GM19025 (cell line): ENCODE measurements around the gene LMNTD1.
"Not testable (repeated sequence)": the region's sequence is repeated elsewhere in the genome, so short reads cannot be mapped to it uniquely, and the experiment has no call there.

ENCODE experiments used
- ATAC-seq: cut with Tn5 transposase; IDR thresholded peaks from one replicate; pipeline ENCODE4 v1.9.1; 2021; ENCODE audit warnings: mild to moderate bottlenecking, low read depth, moderate library complexity; ENCODE audit not compliant: unreplicated experiment

LMNTD1 gene

DNA sequence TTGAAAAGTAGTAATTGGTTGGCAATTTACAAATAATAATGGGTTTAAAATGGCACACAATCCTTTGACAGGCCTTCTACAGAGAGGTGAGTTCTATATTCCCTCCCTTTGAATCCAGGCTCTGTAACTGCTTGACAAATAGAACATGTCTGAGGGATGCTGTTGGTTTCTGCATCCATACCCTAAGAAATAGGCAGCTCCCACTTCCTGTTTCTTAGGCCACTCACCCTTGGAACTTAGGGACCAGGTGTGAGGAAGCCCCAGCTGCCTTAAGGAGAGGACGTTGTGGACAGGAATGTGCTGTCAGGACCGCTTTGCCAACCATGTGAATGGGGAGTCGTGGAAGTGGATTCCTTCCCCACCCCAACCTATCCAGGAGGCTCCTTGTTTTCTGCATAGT, 59.4 kb downstream of the LMNTD1 start:
- no peak for ATAC-seq

DNA sequence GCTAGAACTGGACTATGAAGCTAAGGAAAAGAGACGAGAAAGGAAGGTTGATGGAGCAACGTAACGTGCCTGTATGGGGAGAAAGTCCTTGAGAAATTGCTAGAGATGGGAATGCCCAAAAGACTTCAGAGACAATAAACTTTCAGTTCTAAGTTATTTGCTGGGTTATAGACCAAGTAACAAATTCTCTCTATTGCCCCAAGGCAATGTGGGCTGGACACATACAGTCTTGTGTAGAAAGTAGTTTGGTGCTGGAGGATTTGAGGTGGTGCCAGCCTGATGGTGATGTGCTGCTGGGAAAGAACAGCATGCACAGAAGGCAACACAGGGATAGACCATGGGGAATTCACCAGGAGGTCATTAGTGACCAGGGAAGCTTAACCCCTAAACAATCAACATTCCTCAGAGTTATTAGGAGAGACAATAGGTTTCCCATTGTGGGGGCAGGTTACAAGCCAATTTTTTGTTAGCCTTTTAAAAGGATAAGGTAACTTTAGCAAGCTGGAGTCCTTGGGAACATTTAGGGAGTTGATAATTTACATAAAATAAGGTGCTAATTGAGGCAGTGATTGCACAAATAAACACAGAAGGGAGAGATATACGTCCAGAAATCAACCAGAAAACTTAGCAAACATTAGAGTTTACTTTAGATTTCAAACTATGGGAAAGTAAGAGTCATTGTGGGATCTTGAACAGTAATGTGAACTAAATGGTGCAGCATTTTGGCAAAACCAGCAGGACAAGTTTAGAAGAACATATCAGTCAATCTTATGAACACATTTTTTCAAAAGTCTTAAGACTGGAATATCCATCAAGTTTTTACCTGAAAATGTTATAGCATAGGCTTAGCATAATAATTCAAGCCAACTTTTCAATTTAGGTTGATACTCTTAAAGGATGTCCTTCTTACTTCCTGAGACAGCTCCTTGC, 61.4 kb downstream of the LMNTD1 start:
- ATAC-seq, result no peak

DNA sequence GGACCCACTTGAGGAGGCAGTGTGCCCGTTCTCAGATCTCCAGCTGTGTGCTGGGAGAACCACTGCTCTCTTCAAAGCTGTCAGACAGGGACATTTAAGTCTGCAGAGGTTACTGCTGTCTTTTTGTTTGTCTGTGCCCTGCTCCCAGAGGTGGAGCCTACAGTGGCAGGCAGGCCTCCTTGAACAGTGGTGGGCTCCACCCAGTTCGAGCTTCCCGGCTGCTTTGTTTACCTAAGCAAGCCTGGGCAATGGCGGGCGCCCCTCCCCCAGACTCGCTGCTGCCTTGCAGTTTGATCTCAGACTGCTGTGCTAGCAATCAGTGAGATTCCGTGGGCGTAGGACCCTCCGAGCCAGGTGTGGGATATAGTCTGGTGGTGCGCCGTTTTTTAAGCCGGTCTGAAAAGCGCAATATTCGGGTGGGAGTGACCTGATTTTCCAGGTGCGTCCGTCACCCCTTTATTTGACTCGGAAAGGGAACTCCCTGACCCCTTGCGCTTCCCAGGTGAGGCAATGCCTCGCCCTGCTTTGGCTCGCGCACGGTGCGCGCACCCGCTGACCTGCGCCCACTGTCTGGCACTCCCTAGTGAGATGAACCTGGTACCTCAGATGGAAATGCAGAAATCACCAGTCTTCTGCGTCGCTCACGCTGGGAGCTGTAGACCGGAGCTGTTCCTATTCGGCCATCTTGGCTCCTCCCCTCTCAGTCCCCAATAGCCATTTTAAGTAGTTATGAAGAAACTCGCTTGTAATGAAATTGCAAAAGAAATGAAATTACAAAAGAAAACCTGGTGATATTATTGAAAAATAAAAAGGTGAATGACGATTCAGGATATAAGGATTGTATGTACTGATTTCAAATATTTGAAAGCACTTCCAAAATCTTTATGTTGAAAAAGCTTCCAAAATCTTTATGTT, 63.9 kb downstream of the LMNTD1 start:
- ATAC-seq, result not testable (repeated sequence)

DNA sequence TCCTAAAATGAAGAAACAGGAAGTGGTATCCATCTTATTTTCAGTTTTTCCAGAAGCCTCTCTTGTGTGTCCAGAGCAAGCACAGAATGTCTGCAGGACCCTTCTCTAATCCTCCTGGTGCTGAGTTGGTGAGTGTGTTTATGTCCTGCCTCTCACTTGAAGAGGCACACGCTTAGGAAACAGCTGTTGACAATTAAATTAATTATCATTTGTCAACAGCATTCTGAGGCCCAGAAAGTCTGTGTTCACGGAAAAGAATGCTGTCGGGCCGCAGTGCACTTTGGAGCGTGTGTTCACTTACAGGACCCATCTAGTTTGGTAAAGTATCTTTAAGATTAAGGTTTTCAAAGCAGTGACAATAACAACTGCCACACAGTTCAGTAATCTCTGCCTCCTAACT, 70.5 kb downstream of the LMNTD1 start:
- no peak for ATAC-seq

DNA sequence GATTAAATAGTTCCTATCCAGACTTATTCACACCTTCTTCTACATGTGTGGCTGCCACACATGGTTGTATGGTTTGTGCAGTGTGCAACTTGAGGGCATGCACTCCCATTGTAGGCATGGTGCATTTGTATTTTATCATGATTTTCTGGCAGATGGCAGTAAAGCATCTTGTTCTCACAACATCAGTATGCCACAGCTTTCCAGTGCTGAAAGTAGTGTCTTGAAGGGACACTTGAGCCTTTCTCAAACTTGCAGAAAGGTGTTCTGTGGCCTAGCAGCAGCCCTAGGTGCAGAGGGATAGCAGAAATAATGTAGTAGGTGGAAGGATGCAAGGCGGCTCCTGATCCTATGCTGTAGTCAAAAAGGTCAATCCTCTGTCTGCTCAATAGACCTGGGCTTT, 72.9 kb downstream of the LMNTD1 start:
- ATAC-seq, result no peak

DNA sequence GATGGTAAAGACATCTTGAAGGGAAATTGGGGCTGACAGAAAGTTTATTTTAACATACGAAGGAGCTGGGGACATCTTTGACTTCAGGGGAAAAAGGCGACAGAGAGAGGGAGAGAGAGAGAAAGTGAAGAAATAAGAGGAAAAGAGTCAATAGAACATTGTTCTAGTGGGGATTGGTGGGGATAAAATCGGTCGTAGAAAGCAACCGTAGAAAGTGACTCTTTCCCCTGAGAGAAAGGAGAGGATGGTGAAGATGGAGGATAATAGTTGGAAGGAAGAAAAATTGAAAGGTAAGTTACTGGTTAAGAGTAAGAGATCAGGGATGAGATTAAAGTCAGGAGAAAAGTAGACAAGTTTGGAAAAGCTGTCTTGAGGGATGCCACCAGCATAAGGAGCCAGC, 75.9 kb downstream of the LMNTD1 start:
- ATAC-seq, result no peak

DNA sequence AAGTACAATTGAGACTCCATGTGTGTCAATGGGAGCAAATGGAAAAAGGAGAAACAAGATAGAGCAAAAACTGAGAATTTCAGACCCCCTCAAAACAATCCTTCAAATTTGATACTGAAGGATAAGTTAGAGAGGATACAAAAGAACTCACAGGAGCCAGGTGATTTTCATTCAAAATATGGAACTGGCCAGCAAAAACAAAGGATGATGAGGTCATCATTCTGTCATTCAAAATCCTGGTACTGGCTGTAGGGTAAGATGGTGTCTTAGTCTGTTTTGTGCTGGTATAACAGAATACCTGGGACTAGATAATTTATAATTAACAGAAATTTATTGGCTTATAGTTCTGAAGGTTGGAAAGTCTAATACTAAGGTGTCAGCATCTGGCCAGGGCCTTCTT, 80.6 kb downstream of the LMNTD1 start:
- ATAC-seq, result no peak

DNA sequence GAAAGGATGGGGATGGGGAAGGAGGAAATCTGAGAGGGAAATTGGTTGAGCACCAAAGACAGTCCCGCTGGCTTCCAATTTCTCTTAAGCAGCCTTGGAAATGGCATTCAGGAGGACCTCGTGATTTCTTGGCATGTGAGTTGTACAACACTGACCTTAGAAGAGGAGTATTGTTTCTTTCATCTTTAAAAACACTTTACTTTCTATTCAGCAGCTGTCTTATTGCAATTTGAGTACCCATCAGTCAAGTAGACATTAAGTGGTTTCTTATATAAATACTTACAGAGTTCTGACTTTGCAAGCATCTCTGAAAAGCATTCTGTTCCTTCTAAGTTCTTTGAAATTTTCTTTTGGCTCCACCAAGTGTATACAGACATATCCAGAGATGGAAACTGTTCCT, 83.2 kb downstream of the LMNTD1 start:
- no peak for ATAC-seq

DNA sequence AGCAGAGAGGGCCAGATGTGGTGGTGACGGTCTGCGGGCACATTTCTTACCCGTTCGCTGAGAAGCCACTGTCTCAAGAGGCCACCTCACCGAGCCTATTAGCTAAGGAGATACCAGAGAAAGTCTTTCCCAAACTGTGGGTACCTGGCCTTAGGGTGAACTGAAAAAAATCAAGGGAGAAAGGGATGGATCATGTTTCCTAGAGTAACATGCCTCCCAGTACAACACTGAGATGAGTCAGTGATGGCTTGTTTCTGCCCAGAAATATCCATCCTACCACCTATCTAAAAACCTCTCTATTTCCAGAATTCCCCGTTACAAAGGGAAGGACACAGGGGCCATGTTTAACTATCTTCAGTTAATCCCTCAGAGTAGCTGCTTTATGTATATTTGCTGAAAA, 83.7 kb downstream of the LMNTD1 start:
- ATAC-seq, result no peak

DNA sequence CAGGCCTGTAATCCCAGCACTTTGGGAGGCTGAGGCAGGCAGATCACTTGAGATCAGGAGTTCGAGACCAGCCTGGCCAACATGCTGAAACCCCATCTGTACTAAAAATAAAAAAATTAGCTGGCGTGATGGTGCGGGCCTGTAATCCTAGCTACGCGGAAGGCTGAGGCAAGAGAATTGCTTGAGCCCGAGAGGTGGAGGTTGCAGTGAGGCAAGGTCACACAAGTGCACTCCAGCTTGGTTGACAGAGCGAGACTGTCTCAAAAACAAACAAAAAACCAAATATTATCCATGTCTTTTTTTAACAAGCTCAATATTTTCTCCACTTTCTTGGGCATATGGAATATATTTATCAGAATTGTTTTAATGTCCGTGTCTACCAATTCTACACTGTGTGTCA, 89.6 kb downstream of the LMNTD1 start:
- no peak for ATAC-seq

DNA sequence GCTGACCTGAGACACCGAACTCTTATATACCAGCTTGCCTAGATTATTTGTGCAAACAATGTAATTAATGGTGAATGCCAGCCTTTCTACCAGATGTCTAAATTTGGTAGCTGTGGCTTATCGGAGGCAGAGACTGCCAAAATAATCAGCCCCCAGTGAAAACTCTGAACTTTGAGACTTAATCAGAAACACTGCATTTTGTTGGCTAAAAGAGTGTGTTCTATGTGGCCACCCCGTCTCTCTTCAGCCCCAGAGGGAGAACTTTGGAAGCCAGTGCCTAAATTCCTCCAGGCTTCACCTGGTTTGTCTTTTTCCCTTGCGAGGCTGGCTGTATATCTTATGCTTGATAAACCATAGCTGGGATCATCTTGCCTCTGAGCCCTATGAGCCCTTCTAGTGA, 90.1 kb downstream of the LMNTD1 start:
- no peak for ATAC-seq

DNA sequence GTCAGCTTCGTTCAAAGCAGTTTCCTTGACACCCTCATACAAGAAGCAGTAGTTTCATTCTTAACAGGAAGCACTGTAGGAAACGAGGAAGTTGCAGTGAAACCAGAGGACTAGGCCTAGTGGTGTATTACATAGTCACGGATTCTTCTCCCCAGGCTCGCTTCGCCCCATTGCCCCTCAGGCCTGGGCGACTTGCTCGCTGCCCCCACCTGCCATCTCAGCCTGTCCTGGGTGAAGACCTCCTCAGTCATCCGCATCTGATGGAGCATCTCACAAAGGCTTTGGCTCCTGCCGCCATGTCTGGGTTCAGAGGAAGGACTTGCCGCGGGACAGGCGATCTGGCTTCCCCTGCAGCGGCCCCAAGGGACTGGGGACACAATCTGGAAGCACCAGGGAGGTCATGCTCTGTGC, 93.5 kb downstream of the LMNTD1 start:
- peak; percentile 79 for ATAC-seq

DNA sequence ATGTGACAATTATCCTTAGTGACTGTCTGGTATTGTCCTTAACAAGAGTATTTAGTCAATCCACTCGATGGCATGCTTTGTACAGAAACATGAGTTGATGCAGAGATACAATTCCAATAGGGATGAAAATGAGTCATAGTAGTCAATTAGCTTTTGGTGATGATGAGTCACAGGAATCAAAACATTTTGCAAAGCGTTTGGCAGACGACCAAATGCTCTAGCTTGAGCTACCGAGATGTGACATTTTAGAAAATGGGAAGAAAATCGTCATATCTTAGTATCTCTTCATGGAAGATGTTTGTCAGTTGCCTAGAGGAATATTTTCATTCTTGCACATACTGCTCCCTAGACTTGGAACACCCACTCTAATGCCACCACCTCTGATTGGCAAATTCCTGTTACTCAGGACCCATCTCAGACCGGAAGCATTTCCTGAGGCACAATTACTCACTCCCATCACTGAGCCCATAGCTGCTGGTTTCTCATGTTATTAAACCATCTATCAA, 95.0 kb downstream of the LMNTD1 start:
- no peak for ATAC-seq

DNA sequence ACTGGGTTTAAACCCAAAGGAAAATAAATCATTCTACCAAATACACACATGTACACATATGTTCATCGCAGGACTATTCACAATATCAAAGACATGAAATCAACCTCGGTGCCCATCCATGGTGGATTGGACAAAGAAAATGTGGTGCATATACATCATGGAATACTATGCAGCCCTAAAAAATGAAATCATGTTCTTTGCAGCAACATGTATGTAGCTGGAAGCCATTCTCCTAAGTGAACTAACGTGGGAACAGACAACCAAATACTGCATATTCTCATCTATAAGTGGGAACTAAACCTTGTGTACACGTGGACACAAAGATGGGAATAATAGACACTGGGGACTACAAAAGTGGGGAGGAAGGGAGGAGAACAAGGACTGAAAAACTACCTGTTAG, 96.6 kb downstream of the LMNTD1 start:
- no peak for ATAC-seq

DNA sequence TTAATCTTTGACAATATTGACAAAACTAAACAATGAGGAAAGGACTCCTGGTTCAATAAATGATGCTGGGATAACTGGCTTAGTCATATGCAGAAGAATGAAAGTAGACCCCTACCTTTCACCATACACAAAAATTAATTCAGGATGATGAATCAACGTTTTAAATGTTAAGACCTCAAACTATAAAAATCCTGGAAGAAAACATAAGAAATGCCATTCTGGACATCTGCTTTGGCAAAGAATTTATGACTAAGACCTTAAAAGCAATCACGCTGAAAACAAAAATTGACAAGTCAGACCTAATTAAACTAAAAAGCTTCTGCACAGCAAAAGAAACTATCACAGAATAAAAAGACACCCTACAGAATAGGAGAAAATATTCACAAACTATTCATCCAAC, 97.4 kb downstream of the LMNTD1 start:
- no peak for ATAC-seq

DNA sequence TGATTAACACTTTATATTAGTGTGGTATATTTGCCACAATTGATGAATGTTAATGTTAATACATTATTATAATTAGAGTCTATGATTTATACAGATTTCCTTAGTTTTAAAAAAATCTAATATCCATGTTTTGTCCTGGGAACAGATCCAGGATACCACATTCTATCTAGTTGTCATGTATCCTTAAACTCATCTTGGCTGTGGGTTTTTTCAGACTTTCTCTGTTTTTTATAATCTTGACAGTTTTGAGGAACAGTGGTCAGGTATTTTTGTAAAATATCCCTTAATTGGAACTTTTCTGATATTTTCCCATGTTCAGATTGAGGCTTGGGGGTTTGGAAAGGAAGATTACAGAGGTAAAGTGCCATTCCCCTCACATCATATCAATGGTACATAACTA, 104.1 kb downstream of the LMNTD1 start:
- no peak for ATAC-seq

DNA sequence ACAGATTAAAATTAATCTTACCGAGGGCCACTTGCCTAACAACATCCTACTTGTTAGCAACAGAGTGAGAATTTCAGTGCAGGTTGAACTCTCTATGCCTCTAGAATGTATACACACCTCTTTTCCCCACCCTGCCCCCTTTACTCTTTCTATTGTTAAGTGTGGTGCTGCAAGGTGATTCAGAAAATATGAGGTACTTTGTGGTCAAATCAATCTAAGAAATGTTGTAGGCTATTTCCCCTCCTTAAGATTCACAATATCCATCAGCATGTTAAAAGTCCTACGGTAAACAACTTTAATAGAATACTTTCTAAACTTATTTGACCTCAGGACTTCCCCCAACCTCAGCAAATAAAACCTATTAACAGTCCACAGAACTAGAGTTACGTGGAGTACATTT, 106.0 kb downstream of the LMNTD1 start:
- ATAC-seq, result no peak

DNA sequence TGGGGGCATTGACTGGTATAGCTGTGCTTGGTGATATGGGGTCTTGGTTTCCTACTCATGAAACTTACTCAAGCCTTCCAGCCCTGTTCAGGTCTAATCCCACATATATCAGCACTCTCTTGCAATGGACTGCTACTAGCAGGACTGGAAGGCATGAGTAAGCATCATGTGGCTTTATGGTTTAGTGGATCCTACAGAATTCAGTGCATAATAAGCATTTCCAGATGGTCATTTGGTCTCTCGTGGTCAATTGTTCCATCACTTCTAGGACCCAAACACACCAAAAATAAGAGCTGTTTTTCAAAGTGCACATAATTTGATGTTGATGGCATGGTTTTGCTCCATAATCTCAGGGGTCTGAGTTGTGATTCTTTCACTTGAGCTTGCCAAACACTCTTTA, 114.4 kb downstream of the LMNTD1 start:
- no peak for ATAC-seq

DNA sequence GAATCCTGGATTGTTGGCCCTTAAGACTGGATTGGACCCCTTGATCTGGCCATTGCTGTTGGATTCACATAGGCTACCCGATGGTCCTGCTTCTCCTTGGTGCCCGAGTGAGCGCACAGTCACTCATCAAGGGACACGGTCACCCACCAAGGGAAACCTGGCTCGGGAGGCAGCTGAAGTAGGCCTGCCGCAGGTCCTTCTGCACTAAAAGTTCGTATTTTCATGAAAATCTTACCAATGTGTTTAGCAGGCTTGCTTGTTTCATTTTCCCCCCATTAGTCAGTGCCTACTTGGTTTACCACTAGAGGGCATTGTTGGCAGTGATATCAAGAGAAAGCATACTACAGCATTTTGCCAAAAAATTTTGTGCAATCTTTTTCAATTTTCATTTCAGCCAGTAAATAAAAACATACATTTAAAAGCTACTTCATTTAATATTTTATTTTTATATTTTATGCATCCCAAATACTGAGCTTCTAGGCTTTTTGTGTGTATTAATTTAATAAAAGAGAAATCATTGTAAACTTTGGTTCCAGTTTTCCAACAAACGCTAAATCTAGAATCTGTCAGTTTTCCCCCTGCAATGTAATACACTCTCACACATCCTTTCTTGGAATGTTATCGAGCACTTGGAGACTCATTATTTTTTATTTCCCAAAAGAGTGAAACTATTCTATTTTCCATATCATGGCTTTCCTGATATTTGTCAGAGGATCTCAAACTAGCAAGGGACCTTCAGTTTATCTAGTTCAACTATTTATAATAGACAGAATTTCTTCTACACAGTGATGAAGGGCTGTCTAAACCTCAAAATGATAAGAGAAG, 116.7 kb downstream of the LMNTD1 start:
- peak; percentile 67 for ATAC-seq

DNA sequence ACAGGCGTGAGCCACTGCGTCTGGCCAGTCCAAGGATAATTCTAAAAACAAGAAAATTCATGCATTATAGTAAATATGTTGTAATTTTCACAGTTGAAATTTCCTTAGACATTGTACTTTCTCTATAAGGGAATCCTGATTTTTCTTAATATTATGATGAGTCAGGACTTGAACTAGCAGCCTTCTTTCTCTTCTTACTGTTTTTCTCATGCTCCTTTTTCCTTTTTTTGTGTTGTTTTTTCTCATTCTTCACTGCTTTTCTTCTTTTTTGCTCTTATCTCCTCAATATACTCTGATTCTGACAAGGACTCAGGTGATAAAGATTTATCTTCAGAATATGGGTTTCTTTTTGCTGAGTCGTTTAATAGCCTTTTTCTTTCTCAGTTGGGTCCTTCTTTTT, 117.7 kb downstream of the LMNTD1 start:
- no peak for ATAC-seq
